WERI-Rb-1 (cell line): ENCODE results near the gene FXYD5.

Experiments used
- DNase-seq: peaks from one replicate; pipeline ENCODE4 v3.0.0-alpha.2; 2020
- H3K27ac ChIP-seq: fragments of 250-450 bp; sonication (Bioruptor Pico); 2 replicates; pipeline ENCODE4 v1.5.1; 2020; ENCODE audit warnings: mild to moderate bottlenecking, moderate library complexity
- H3K27me3 ChIP-seq: fragments of 250-450 bp; sonication (Bioruptor Pico); 2 replicates; pipeline ENCODE4 v1.5.1; 2021; ENCODE audit warnings: mild to moderate bottlenecking, low read depth, moderate library complexity; ENCODE audit not compliant: insufficient read depth, severe bottlenecking
- H3K36me3 ChIP-seq: fragments of 250-450 bp; sonication (Bioruptor Pico); 2 replicates; pipeline ENCODE4 v1.5.1; 2020; ENCODE audit warnings: mild to moderate bottlenecking, moderate library complexity
- H3K4me3 ChIP-seq: 2 replicates; pipeline ENCODE4 v1.5.1; 2011; ENCODE audit warnings: low read depth, mild to moderate bottlenecking, control low read depth, low read length
- H3K9me3 ChIP-seq: fragments of 250-450 bp; sonication (Bioruptor Pico); 2 replicates; pipeline ENCODE4 v1.5.1; 2021; ENCODE audit warnings: mild to moderate bottlenecking, moderate library complexity; ENCODE audit not compliant: severe bottlenecking
- TF ChIP-seq, protein P1 (sequence below): IDR thresholded peaks from 2 replicates; pipeline ENCODE4 v1.5.1; 2011; ENCODE audit warnings: low read depth, mild to moderate bottlenecking, control low read depth, inconsistent platforms, low read length

The FXYD5 gene

DNA sequence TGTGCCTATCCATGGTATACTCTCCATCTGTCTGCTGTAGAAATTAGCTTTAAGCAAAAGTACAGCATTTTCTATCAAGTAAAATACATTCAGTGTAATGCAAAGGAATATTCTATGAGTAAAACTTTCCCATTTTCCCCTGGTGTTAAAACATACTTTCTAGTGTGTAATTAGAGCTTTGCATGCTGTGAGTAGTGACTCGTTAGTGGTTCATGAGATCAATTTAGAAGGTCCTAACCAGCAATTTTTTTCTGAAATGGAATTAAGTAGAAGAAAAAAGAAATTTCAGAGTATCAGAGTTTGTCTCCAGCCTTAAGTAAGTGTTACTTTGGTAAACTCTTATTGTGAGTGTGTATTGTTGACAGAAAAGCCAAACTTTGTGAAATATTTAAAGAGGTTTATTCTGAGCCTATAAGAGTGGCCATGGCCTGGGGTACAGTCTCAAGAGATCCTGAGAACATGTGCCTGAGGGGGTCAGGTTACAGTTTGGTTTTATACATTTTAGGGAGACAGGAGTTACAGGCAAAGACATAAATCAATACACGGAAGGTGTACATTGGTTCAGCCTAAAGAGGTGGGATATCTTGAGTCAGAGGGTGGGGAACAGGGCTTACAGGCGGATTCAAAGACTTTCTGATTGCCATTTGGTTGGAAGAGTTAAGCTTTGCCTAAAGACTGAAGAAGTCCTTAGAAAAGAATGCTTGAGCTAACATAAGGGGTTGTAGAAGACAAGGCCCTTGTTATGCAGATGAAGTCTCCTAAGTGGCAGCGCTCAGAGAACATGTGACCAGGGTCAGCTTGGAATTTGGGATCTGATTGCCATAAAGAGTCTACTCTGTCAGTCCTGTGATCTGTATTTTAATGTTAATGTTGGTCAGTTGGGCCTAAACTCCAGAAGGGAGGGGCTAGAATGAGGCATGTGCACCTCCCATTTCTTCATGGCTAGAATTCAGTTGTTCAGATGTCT lies 48.5 kb downstream of the FXYD5 start:
- no peaks in the 10 kb centered on the region for H3K9me3 ChIP-seq
- DNase-seq, result no peak
- TF ChIP-seq, protein P1, sequence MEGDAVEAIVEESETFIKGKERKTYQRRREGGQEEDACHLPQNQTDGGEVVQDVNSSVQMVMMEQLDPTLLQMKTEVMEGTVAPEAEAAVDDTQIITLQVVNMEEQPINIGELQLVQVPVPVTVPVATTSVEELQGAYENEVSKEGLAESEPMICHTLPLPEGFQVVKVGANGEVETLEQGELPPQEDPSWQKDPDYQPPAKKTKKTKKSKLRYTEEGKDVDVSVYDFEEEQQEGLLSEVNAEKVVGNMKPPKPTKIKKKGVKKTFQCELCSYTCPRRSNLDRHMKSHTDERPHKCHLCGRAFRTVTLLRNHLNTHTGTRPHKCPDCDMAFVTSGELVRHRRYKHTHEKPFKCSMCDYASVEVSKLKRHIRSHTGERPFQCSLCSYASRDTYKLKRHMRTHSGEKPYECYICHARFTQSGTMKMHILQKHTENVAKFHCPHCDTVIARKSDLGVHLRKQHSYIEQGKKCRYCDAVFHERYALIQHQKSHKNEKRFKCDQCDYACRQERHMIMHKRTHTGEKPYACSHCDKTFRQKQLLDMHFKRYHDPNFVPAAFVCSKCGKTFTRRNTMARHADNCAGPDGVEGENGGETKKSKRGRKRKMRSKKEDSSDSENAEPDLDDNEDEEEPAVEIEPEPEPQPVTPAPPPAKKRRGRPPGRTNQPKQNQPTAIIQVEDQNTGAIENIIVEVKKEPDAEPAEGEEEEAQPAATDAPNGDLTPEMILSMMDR, result no peak
- no peak overlapping the region for H3K4me3 ChIP-seq
- H3K27me3 ChIP-seq, result no peaks in the 10 kb centered on the region
- no peaks in the 10 kb centered on the region for H3K36me3 ChIP-seq
- no peak overlapping the region for H3K27ac ChIP-seq

DNA sequence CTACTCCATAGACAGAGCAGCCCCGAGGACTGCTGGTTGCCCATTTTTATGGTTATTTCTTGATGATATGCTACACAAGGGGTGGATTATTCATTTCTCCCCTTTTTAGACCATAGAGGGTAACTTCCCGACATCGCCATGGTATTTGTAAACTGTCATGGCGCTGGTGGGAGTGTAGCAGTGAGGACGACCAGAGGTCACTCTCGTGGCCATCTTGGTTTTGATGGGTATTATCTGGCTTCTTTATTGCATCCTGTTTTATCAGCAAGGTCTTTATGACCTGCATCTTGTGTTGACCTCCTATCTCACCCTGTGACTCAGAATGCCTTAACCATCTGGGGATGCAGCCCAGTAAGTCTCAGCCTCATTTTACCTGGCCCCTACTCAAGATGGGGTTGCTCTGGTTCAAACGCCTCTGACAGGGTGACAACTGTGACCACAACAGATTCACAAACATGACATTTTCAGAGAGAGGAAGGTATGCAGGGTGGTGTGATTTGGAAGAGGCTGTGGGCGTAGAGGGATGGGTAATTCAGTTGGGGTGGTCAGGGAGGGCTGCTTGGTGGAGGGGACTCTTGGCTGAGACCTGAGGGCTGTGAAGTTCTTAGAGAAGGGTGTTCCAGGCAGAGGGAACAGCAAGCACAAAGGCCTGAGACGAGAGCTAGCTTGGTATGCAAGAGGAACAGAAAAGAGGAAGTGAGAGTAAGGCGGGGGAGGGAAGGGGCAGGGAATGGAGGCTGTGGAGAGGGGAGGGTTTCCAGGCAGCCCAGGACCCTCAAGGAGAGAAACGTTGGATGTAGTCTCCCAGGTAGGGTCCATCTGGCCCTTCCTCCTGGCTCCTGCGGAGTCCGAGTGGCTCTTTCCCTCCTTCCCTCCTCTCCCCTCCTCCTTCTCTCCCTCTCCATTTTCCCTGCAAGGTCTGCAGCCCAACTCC lies 50.5 kb downstream of the FXYD5 start:
- H3K27ac ChIP-seq, result no peak overlapping the region
- no peaks in the 10 kb centered on the region for H3K27me3 ChIP-seq
- TF ChIP-seq, protein P1, result no peak
- no peak for DNase-seq
- H3K4me3 ChIP-seq, result no peak overlapping the region
- H3K9me3 ChIP-seq, result no peaks in the 10 kb centered on the region
- no peaks in the 10 kb centered on the region for H3K36me3 ChIP-seq

DNA sequence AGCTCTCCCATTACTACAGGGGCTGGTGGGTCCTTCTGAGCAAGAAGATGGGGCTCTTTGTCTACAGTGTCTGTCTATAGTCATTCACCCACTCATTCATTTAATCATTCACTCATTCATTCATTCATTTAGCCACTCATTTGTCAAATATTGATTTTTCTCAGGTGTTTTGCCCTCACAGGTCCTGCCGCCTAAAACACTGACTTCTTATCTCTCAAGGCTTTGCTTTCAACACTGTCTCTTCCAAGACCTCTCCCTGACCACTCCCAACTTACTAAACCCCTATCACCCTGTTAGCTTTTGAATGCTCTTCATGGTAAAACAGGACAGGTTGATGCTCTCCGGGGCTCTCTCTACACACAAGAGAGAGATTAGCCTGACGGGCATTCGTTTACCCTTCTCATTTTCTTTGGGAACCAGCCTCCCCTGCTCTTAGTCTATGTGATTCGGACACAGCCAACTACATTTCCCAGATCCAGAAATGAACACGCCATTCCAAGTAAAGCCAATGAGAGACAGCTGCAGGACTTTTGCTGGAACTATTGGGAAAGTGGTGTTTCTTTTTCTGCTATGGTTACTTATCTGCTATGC lies 51.3 kb downstream of the FXYD5 start:
- no peak overlapping the region for H3K4me3 ChIP-seq
- H3K27me3 ChIP-seq, result no peaks in the 10 kb centered on the region
- no peak overlapping the region for H3K27ac ChIP-seq
- H3K36me3 ChIP-seq, result no peaks in the 10 kb centered on the region
- no peaks in the 10 kb centered on the region for H3K9me3 ChIP-seq
- TF ChIP-seq, protein P1, result no peak
- DNase-seq, result no peak

DNA sequence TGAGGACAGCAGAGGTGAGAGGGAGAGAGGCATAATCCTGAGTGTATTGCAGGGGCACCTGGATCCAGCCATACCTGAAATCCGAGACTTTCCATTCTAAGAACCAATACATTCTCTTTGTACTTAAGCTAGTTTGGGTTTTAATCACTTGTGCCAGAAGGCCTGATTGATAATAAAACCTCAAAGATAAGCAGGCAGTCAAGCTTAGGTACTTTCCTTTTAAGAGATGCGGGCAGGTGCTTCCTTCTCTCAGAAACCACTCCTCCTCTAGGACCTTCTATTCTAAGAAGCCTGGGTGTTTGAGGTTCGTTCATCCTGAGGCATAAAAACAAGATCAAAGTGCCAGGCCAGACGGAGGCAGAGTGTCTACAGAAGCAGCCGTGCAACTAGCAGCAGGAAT lies 51.8 kb downstream of the FXYD5 start:
- no peak for DNase-seq
- TF ChIP-seq, protein P1, result no peak
- Histone ChIP-seq H3K27me3 (no peaks in the 10 kb centered on the region), H3K36me3 (no peaks in the 10 kb centered on the region), H3K4me3 (no peak overlapping the region), H3K27ac (no peak overlapping the region), H3K9me3 (no peaks in the 10 kb centered on the region)

DNA sequence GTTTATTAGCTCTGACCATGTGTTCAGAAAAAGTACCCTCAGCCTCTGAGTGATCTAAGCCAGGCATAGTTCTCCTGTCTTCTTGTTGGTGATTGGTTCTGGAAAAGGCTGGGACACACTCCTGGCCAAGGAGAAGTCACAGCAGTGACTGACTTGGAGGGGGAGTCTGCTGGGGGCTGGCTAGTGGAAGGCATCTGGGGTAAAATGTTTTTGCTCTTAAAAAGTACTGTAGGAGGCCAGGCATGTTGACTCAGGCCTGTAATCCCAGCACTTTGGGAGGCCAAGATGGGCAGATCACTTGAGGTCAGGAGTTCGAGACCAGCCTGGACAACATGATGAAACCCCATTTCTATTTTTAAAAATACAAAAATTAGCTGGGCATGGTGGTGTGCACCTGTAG lies 52.3 kb downstream of the FXYD5 start:
- no peaks in the 10 kb centered on the region for H3K27me3 ChIP-seq
- H3K9me3 ChIP-seq, result no peaks in the 10 kb centered on the region
- TF ChIP-seq, protein P1, result no peak
- H3K4me3 ChIP-seq, result no peak overlapping the region
- H3K27ac ChIP-seq, result no peak overlapping the region
- no peaks in the 10 kb centered on the region for H3K36me3 ChIP-seq
- no peak for DNase-seq
